ENCODE data around the gene CHMP4A. TPM values are rescaled to one million over a fixed set of nuclear protein-coding genes. Genes with fewer than 3 reads are reported as not detected.

Gene CHMP4A
- total and polyA plus RNA-seq, 9 of the 15 experiments (the other 6 are each of a cell fraction or from before 2014, with no cell fraction given), result 28.8 to 104 (median 52.7) TPM

GRCh38 chr14:24212924-24213865 is at the start of gene CHMP4A (continued):
- TF ChIP-seq, protein P1, sequence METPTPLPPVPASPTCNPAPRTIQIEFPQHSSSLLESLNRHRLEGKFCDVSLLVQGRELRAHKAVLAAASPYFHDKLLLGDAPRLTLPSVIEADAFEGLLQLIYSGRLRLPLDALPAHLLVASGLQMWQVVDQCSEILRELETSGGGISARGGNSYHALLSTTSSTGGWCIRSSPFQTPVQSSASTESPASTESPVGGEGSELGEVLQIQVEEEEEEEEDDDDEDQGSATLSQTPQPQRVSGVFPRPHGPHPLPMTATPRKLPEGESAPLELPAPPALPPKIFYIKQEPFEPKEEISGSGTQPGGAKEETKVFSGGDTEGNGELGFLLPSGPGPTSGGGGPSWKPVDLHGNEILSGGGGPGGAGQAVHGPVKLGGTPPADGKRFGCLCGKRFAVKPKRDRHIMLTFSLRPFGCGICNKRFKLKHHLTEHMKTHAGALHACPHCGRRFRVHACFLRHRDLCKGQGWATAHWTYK (CRISPR knock-in tag; IDR thresholded peaks at IDR 0.05), result peak; percentile 57; the same call in 1 of the 2 replicates
- TF ChIP-seq NFRKB (IDR thresholded peaks at IDR 0.05; ENCODE audit: low read depth), result peak; percentile 90
- peak; percentile 58 for TF ChIP-seq KDM5B (IDR thresholded peaks at IDR 0.05; ENCODE audit: insufficient replicate concordance, low read depth, low read length)
- TF ChIP-seq PHF21A (IDR thresholded peaks at IDR 0.05; ENCODE audit: borderline replicate concordance, low read depth), result 0 out of 2 replicates have a peak, but pooled peaks have one; percentile 7
- peak; percentile 84 for TF ChIP-seq DIDO1 (tag; IDR thresholded peaks at IDR 0.05; ENCODE audit: low read depth)
- TF ChIP-seq ZNF764 (CRISPR knock-in tag; IDR thresholded peaks at IDR 0.05; ENCODE audit: low read depth), result peak; percentile 45; the same call in 1 of the 2 replicates
- TF ChIP-seq POLR2H (tag; IDR thresholded peaks at IDR 0.05; ENCODE audit: low read depth), result peak; percentile 87
- peak; percentile 93 for TF ChIP-seq POLR2B (IDR thresholded peaks at IDR 0.05; ENCODE audit: low read depth, partially characterized antibody)
- peak; percentile 79 for TF ChIP-seq SMAD1 (IDR thresholded peaks at IDR 0.05; ENCODE audit: low read depth, low read length, partially characterized antibody)
- TF ChIP-seq POLR2AphosphoS2 (IDR thresholded peaks at IDR 0.05; ENCODE audit: low read length), result peak; percentile 80; the same call in 1 of the 2 replicates
- TF ChIP-seq, protein P2, sequence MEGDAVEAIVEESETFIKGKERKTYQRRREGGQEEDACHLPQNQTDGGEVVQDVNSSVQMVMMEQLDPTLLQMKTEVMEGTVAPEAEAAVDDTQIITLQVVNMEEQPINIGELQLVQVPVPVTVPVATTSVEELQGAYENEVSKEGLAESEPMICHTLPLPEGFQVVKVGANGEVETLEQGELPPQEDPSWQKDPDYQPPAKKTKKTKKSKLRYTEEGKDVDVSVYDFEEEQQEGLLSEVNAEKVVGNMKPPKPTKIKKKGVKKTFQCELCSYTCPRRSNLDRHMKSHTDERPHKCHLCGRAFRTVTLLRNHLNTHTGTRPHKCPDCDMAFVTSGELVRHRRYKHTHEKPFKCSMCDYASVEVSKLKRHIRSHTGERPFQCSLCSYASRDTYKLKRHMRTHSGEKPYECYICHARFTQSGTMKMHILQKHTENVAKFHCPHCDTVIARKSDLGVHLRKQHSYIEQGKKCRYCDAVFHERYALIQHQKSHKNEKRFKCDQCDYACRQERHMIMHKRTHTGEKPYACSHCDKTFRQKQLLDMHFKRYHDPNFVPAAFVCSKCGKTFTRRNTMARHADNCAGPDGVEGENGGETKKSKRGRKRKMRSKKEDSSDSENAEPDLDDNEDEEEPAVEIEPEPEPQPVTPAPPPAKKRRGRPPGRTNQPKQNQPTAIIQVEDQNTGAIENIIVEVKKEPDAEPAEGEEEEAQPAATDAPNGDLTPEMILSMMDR (IDR thresholded peaks at IDR 0.05 in 2 of 3, conservative IDR thresholded peaks at IDR 0.05 in 1 of 3; ENCODE audit: insufficient read depth in 2 of 3, low read depth in 1 of 3, low read length in 3 of 3), result peak in 1 of 3 experiments; percentile 21; a peak in 1 of 6 replicates
- peak; percentile 95 for TF ChIP-seq RBFOX2 (IDR thresholded peaks at IDR 0.05; ENCODE audit: low read depth, low read length)
- TF ChIP-seq FOS (IDR thresholded peaks at IDR 0.05; ENCODE audit: extremely low read depth, insufficient read length), result peak; percentile 48
- no peak for TF ChIP-seq HMBOX1 (IDR thresholded peaks at IDR 0.05)
- peak; percentile 41; the same call in 1 of the 2 replicates for TF ChIP-seq ZNF57 (CRISPR knock-in tag; IDR thresholded peaks at IDR 0.05)
- TF ChIP-seq TBP (optimal IDR thresholded peaks at IDR 0.05; ENCODE audit: low read depth, low read length), result peak; percentile 61
- TF ChIP-seq CHD2 (IDR thresholded peaks at IDR 0.05; ENCODE audit: low read depth, low read length), result peak; percentile 86
- TF ChIP-seq, protein P3, sequence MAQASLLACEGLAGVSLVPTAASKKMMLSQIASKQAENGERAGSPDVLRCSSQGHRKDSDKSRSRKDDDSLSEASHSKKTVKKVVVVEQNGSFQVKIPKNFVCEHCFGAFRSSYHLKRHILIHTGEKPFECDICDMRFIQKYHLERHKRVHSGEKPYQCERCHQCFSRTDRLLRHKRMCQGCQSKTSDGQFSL (CRISPR knock-in tag; IDR thresholded peaks at IDR 0.05), result peak; percentile 76; the same call in 1 of the 2 replicates
- TF ChIP-seq, protein P3 (tag; IDR thresholded peaks at IDR 0.05), result no peak
- TF ChIP-seq TCF15 (CRISPR knock-in tag; IDR thresholded peaks at IDR 0.05), result no peak

Measured in K562 (cell line).